Gastroesophageal sphincter (tissue), 3 donors: ENCODE results near the gene FNDC3A.

Experiments used
- CTCF ChIP-seq, 4 experiments: fragments of 200-600 bp in 2 of 4; fragments of 450-650 bp in 2 of 4; sonication (generic) in 1 of 4; IDR thresholded peaks; one replicate each; pipeline ENCODE4 v1.5.1; 2017 to 2019; ENCODE audit warnings: antibody characterized with exemption in 4 of 4, mild to moderate bottlenecking in 2 of 4, moderate library complexity in 2 of 4
- EP300 ChIP-seq: sonication (generic); formaldehyde crosslinking; IDR thresholded peaks from one replicate; pipeline ENCODE4 v1.6.1; 2017; ENCODE audit warnings: antibody characterized with exemption, mild to moderate bottlenecking
- POLR2A ChIP-seq, 2 donors: fragments of 450-650 bp; IDR thresholded peaks; one replicate each; pipeline ENCODE4 v1.6.1; 2017; ENCODE audit warnings: antibody characterized with exemption in 2 of 2, mild to moderate bottlenecking in 2 of 2, moderate library complexity in 1 of 2
- POLR2AphosphoS5 ChIP-seq: sonication (generic); formaldehyde crosslinking; IDR thresholded peaks from one replicate; pipeline ENCODE4 v1.6.1; 2017; ENCODE audit warnings: antibody characterized with exemption

DNA sequence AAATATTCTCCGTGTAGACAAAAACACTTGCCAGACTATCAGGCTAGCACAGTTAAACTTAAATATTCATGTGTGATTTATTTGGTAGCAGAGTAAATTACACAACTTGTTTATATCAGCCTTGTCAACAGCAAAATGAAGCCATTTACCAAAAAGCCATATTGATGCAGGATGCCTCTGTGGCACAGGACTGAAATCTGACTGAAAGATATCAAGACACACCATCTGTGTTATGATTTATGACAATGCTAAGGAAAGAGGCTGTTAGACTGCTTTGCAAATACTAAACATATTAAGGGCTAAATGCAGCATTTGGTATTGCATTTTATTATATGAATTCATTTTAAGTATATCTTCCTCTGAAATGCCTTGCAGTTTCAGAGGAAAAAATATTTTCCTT lies 44.8 kb upstream of the FNDC3A start:
- TF ChIP-seq POLR2A (IDR thresholded peaks at IDR 0.05) (no peak), CTCF (IDR thresholded peaks at IDR 0.05) (no peak), EP300 (no peak), POLR2AphosphoS5 (no peak)
